NB4 (cell line): Measurements from ENCODE around the gene ECSIT.
"Not testable (repeated sequence)": the region's sequence is repeated elsewhere in the genome, so short reads cannot be mapped to it uniquely, and the experiment has no call there.

Source experiments
- DNase-seq: peaks from one replicate; pipeline ENCODE4 v3.0.0; 2010; ENCODE audit warnings: low read depth
- H3K4me3 ChIP-seq: one replicate; pipeline ENCODE4 v1.5.1; 2011; ENCODE audit warnings: mild to moderate bottlenecking, low read depth, low read length, moderate library complexity
- MAX ChIP-seq: IDR thresholded peaks from 2 replicates; pipeline ENCODE4 v1.6.1; 2011; ENCODE audit warnings: low read depth, low read length
- MYC ChIP-seq: IDR thresholded peaks from 2 replicates; pipeline ENCODE4 v1.6.1; 2011; ENCODE audit warnings: low read depth, low read length
- POLR2A ChIP-seq: IDR thresholded peaks from 2 replicates; pipeline ENCODE4 v1.6.1; 2011; ENCODE audit warnings: mild to moderate bottlenecking; ENCODE audit not compliant: insufficient read length; ENCODE audit errors: extremely low read depth
- TF ChIP-seq, protein P1 (sequence below): IDR thresholded peaks from one replicate; pipeline ENCODE4 v1.5.1; 2012; ENCODE audit warnings: low read depth, low read length

ECSIT gene

GRCh38 chr19:11461453-11461852 is 67.5 kb downstream of the ECSIT start:
- no peak for DNase-seq
- TF ChIP-seq MYC: no peak
- TF ChIP-seq POLR2A: no peak
- no peak for TF ChIP-seq MAX
- TF ChIP-seq, protein P1, sequence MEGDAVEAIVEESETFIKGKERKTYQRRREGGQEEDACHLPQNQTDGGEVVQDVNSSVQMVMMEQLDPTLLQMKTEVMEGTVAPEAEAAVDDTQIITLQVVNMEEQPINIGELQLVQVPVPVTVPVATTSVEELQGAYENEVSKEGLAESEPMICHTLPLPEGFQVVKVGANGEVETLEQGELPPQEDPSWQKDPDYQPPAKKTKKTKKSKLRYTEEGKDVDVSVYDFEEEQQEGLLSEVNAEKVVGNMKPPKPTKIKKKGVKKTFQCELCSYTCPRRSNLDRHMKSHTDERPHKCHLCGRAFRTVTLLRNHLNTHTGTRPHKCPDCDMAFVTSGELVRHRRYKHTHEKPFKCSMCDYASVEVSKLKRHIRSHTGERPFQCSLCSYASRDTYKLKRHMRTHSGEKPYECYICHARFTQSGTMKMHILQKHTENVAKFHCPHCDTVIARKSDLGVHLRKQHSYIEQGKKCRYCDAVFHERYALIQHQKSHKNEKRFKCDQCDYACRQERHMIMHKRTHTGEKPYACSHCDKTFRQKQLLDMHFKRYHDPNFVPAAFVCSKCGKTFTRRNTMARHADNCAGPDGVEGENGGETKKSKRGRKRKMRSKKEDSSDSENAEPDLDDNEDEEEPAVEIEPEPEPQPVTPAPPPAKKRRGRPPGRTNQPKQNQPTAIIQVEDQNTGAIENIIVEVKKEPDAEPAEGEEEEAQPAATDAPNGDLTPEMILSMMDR: no peak
- no peak overlapping the region for H3K4me3 ChIP-seq

GRCh38 chr19:11460207-11460606 is 68.7 kb downstream of the ECSIT start:
- H3K4me3 ChIP-seq: no peak overlapping the region
- TF ChIP-seq MAX (no peak), POLR2A (no peak), MYC (no peak)
- TF ChIP-seq, protein P1: peak; percentile 18
- DNase-seq: no peak

GRCh38 chr19:11458912-11459311 is 70.0 kb downstream of the ECSIT start:
- not testable (repeated sequence) for H3K4me3 ChIP-seq, DNase-seq

- no peak for DNase-seq
- TF ChIP-seq, protein P1: no peak
- no peak overlapping the region for H3K4me3 ChIP-seq
Measured at GRCh38 chr19:11458236-11458900, 70.6 kb downstream of the ECSIT start.

DNA sequence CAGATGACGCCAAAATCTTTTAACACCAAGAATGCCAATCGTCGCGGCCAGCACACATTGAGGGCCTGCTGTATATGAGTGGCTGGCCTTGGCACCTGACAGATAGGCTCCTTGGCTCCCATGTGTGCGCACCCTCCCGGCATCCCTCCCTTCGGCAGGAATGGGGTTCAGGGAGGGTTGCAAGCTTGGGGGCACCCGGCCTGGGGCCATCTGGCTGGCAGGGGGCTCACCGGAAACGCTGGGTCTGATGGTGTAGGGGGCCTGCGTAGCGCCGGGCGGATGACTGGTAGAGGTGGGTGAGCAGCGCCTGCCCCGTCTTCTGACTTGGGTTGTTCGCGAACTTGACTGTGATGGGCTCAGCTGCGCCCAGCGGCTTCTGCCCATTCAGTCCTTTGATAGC is 71.1 kb downstream of the ECSIT start:
- no peak for DNase-seq
- H3K4me3 ChIP-seq: no peak overlapping the region
- TF ChIP-seq POLR2A: no peak
- no peak for TF ChIP-seq MYC
- TF ChIP-seq, protein P1: no peak
- TF ChIP-seq MAX: no peak

DNA sequence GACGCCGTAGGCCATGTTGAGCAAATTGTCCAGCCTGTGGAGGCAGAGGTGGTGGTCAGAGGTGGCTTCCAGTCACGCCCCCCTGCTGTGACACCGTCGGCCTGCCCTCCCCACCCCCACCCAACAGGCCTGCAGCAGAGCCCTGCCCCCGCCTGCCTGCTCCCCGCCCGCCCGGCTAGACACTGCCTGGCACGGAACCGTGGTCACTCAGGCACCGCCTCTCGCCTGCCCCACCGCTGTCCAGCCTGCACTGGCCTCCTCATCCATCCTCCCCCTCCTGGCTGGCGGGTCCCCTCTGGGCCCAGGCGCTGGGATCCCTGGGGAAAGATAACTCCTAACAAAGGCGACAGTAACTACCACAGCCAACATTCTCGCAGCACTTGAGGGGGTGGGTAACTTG is 71.8 kb downstream of the ECSIT start:
- H3K4me3 ChIP-seq: no peak overlapping the region
- DNase-seq: no peak
- TF ChIP-seq POLR2A (no peak), MAX (no peak), MYC (no peak)
- TF ChIP-seq, protein P1: no peak
